Activated CD8-positive, alpha-beta memory T cell treated with anti-CD3 and anti-CD28 coated beads for 4 hours (primary cell): Measurements from ENCODE around the gene HEATR5B.
"Not testable (repeated sequence)": the region's sequence is repeated elsewhere in the genome, so short reads cannot be mapped to it uniquely, and the experiment has no call there.

Experiments used
- DNase-seq, 2 donors: peaks; one replicate each; pipeline ENCODE4 v3.0.0-alpha.2; 2020; ENCODE audit warnings: low read depth in 2 of 2

The HEATR5B gene

GRCh38 chr2:36941867-36942266 is 142.3 kb downstream of the HEATR5B start:
- DNase-seq = no peak

- DNase-seq = not testable (repeated sequence)
These were observed 147.6 kb downstream of the HEATR5B start for GRCh38 chr2:36936526-36936925.

GRCh38 chr2:36931688-36932087 is 152.5 kb downstream of the HEATR5B start:
- not testable (repeated sequence) for DNase-seq
